GM23338 (cell line): ENCODE measurements around the gene B3GNT4. TPM values are rescaled to one million over a fixed set of nuclear protein-coding genes. Genes with fewer than 3 reads are reported as not detected.

ENCODE experiments used
- ATAC-seq: fragments of 200-7000 bp; cut with Tn5 transposase; 3 replicates; pipeline ENCODE4 v1.9.1; 2020
- DNase-seq: peaks from one replicate; pipeline ENCODE4 v3.0.0-alpha.2; 2015; ENCODE audit warnings: low spot score
- H2AFZ ChIP-seq: fragments of 200-600 bp; sonication (generic); 2 replicates; pipeline ENCODE4 v1.8.0; 2016; ENCODE audit warnings: antibody characterized with exemption, mild to moderate bottlenecking, moderate library complexity
- H3F3A ChIP-seq: fragments of 200-600 bp; sonication (generic); replicated peaks from 2 replicates; pipeline ENCODE4 v1.8.0; 2017; ENCODE audit warnings: antibody characterized with exemption, mixed run types, low read depth
- H3K27ac ChIP-seq: fragments of 200-600 bp; sonication (generic); 2 replicates; pipeline ENCODE4 v1.6.1; 2016; ENCODE audit warnings: low read depth
- H3K27me3 ChIP-seq: fragments of 200-600 bp; sonication (generic); 2 replicates; pipeline ENCODE4 v1.8.0; 2016; ENCODE audit warnings: mild to moderate bottlenecking, mixed run types, moderate library complexity; ENCODE audit not compliant: insufficient read depth
- H3K36me3 ChIP-seq: fragments of 200-600 bp; sonication (generic); 2 replicates; pipeline ENCODE4 v1.8.0; 2016; ENCODE audit warnings: mild to moderate bottlenecking; ENCODE audit not compliant: insufficient read depth
- H3K4me1 ChIP-seq: fragments of 200-600 bp; sonication (generic); 2 replicates; pipeline ENCODE4 v1.8.0; 2016; ENCODE audit warnings: mild to moderate bottlenecking, moderate library complexity; ENCODE audit not compliant: insufficient read depth
- H3K4me2 ChIP-seq: fragments of 200-600 bp; sonication (generic); 2 replicates; pipeline ENCODE4 v1.7.1; 2017; ENCODE audit warnings: mixed run types
- H3K4me3 ChIP-seq: fragments of 200-600 bp; sonication (generic); 2 replicates; pipeline ENCODE4 v1.6.1; 2016; ENCODE audit warnings: mixed run types
- H3K79me2 ChIP-seq: fragments of 200-600 bp; sonication (generic); replicated peaks from 2 replicates; pipeline ENCODE4 v1.8.0; 2017; ENCODE audit warnings: mild to moderate bottlenecking; ENCODE audit not compliant: insufficient read depth
- H3K9me2 ChIP-seq: fragments of 200-600 bp; sonication (generic); 2 replicates; pipeline ENCODE4 v1.8.0; 2017; ENCODE audit not compliant: insufficient read depth
- H4K20me1 ChIP-seq: fragments of 200-600 bp; sonication (generic); replicated peaks from 2 replicates; pipeline ENCODE4 v1.8.0; 2017; ENCODE audit warnings: mild to moderate bottlenecking; ENCODE audit not compliant: insufficient read depth
- H3K27ac Mint-ChIP-seq: 2 replicates; pipeline ENCODE4 v1.8.0; 2020; ENCODE audit warnings: inconsistent platforms, mild to moderate bottlenecking, moderate library complexity, mixed read lengths
- H3K27me3 Mint-ChIP-seq: 3 replicates; pipeline ENCODE4 v1.8.0; 2022; ENCODE audit warnings: low read depth, mild to moderate bottlenecking, moderate library complexity, mixed read lengths, inconsistent platforms; ENCODE audit not compliant: insufficient read depth, poor library complexity
- H3K36me3 Mint-ChIP-seq: 3 replicates; pipeline ENCODE4 v1.8.0; 2021; ENCODE audit warnings: low read depth, mild to moderate bottlenecking, inconsistent platforms, moderate library complexity, mixed read lengths
- H3K4me1 Mint-ChIP-seq: 3 replicates; pipeline ENCODE4 v1.8.0; 2020; ENCODE audit warnings: mild to moderate bottlenecking, inconsistent platforms, mixed read lengths
- H3K4me3 Mint-ChIP-seq: 3 replicates; pipeline ENCODE4 v1.8.0; 2021; ENCODE audit warnings: moderate library complexity, mild to moderate bottlenecking, inconsistent platforms, mixed read lengths
- H3K9me3 Mint-ChIP-seq: 3 replicates; pipeline ENCODE4 v1.8.0; 2020; ENCODE audit warnings: moderate library complexity, mild to moderate bottlenecking, inconsistent platforms, mixed read lengths
- CREB1 ChIP-seq: fragments of 250-450 bp; sonication (Bioruptor Pico); IDR thresholded peaks from 2 replicates; pipeline ENCODE4 v1.5.0; 2020; ENCODE audit warnings: low read depth, mild to moderate bottlenecking, moderate library complexity
- JUNB ChIP-seq: IDR thresholded peaks from one replicate; pipeline ENCODE4 v1.6.1; 2016; ENCODE audit warnings: antibody characterized with exemption; ENCODE audit not compliant: unreplicated experiment
- NANOG ChIP-seq: IDR thresholded peaks from 2 replicates; pipeline ENCODE4 v1.6.1; 2016; ENCODE audit warnings: antibody characterized with exemption, borderline replicate concordance
- polyA plus RNA-seq: library from polyadenylated mRNA; unstranded; fragments of >200 nt; fragmentation: Nextera tagmentation; extraction: Ambion mirVana; gene quantifications from 2 replicates; pipeline ENCODE4 v1.2.1, GENCODE V29; 2016
- total RNA-seq: library from RNA; depleted of rRNA; stranded (reverse); fragments of >200 nt; shearing (Covaris generic); gene quantifications from 2 replicates; pipeline ENCODE4 v1.2.3, GENCODE V29; 2014
- TF ChIP-seq, protein P1 (sequence below): fragments of 250-450 bp; sonication (Bioruptor Pico); IDR thresholded peaks from 2 replicates; pipeline ENCODE4 v1.5.0; 2020; ENCODE audit warnings: mild to moderate bottlenecking, moderate library complexity
- TF ChIP-seq, protein P2 (sequence below): IDR thresholded peaks from 2 replicates; pipeline ENCODE4 v1.6.1; 2016; ENCODE audit warnings: antibody characterized with exemption
- TF ChIP-seq, protein P3 (sequence below): IDR thresholded peaks from one replicate; pipeline ENCODE4 v1.6.1; 2018; ENCODE audit warnings: antibody characterized with exemption; ENCODE audit not compliant: unreplicated experiment

B3GNT4 gene
- total and polyA plus RNA-seq, 2 experiments from 2014 or later = 0.80 to 1.8 TPM

DNA sequence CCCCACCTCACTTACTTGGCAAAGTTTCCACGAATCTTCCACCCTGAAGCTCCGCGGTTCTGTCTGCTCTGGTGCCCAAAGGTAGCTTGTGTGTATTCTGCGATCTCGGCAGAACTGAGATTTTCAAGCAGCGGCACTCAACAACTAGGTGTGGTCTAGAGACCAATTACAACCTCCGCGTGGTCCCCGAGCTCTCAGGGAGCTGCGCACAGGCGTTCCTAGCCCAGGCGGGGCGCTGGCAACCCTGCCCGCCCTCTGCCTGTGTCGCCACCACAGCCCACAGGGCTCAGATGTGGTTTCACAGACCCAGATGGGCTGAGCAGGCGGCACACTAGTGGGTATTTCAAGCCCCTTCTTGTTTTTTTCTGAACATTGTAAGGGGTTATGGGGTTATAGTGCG is 23.8 kb downstream of the B3GNT4 start (continued):
- TF ChIP-seq, protein P1, sequence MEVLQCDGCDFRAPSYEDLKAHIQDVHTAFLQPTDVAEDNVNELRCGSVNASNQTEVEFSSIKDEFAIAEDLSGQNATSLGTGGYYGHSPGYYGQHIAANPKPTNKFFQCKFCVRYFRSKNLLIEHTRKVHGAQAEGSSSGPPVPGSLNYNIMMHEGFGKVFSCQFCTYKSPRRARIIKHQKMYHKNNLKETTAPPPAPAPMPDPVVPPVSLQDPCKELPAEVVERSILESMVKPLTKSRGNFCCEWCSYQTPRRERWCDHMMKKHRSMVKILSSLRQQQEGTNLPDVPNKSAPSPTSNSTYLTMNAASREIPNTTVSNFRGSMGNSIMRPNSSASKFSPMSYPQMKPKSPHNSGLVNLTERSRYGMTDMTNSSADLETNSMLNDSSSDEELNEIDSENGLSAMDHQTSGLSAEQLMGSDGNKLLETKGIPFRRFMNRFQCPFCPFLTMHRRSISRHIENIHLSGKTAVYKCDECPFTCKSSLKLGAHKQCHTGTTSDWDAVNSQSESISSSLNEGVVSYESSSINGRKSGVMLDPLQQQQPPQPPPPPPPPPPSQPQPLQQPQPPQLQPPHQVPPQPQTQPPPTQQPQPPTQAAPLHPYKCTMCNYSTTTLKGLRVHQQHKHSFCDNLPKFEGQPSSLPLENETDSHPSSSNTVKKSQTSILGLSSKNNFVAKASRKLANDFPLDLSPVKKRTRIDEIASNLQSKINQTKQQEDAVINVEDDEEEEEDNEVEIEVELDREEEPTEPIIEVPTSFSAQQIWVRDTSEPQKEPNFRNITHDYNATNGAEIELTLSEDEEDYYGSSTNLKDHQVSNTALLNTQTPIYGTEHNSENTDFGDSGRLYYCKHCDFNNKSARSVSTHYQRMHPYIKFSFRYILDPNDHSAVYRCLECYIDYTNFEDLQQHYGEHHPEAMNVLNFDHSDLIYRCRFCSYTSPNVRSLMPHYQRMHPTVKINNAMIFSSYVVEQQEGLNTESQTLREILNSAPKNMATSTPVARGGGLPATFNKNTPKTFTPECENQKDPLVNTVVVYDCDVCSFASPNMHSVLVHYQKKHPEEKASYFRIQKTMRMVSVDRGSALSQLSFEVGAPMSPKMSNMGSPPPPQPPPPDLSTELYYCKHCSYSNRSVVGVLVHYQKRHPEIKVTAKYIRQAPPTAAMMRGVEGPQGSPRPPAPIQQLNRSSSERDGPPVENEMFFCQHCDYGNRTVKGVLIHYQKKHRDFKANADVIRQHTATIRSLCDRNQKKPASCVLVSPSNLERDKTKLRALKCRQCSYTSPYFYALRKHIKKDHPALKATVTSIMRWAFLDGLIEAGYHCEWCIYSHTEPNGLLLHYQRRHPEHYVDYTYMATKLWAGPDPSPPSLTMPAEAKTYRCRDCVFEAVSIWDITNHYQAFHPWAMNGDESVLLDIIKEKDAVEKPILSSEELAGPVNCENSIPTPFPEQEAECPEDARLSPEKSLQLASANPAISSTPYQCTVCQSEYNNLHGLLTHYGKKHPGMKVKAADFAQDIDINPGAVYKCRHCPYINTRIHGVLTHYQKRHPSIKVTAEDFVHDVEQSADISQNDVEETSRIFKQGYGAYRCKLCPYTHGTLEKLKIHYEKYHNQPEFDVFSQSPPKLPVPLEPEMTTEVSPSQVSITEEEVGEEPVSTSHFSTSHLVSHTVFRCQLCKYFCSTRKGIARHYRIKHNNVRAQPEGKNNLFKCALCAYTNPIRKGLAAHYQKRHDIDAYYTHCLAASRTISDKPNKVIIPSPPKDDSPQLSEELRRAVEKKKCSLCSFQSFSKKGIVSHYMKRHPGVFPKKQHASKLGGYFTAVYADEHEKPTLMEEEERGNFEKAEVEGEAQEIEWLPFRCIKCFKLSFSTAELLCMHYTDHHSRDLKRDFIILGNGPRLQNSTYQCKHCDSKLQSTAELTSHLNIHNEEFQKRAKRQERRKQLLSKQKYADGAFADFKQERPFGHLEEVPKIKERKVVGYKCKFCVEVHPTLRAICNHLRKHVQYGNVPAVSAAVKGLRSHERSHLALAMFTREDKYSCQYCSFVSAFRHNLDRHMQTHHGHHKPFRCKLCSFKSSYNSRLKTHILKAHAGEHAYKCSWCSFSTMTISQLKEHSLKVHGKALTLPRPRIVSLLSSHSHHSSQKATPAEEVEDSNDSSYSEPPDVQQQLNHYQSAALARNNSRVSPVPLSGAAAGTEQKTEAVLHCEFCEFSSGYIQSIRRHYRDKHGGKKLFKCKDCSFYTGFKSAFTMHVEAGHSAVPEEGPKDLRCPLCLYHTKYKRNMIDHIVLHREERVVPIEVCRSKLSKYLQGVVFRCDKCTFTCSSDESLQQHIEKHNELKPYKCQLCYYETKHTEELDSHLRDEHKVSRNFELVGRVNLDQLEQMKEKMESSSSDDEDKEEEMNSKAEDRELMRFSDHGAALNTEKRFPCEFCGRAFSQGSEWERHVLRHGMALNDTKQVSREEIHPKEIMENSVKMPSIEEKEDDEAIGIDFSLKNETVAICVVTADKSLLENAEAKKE (CRISPR knock-in tag) = no peak

DNA sequence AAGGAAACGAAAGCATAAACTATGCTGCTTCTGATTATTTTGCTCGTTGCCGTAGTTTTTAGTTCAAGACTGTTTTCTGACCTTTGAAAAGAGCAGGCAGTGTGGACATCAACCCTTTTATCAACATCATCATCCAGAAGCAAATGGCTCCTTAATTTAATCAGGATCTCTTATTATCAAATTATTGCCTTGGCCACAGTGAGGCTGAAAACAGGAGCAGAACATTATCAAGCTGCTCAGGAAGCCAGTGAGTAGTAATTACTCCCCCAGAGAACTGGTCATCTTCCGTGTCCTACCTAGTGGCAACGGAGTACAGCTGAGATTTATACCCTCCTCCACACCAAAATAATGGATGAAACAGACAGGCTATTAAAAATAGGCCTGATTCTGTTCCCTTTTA is 24.6 kb downstream of the B3GNT4 start:
- H3K4me1 Mint-ChIP-seq = peaks cover 22% of the 10 kb centered on the region
- no peak overlapping the region; the same call in 2 of the 3 replicates for H3K4me3 Mint-ChIP-seq
- no peak overlapping the region for H3K27ac ChIP-seq
- peaks cover 9% of the 10 kb centered on the region; the same call in 1 of the 2 replicates for H4K20me1 ChIP-seq
- no peaks in the 10 kb centered on the region for H3K9me3 Mint-ChIP-seq
- peaks cover 8% of the 10 kb centered on the region for H3K27me3 Mint-ChIP-seq
- peaks cover 17% of the 10 kb centered on the region for H3K4me1 ChIP-seq
- H3K36me3 Mint-ChIP-seq = peaks cover 25% of the 10 kb centered on the region
- H3F3A ChIP-seq = peaks cover 15% of the 10 kb centered on the region
- H3K27me3 ChIP-seq = no peaks in the 10 kb centered on the region
- H2AFZ ChIP-seq = no peak overlapping the region
- no peak overlapping the region for H3K27ac Mint-ChIP-seq
- ATAC-seq = no peak
- H3K4me2 ChIP-seq = no peak overlapping the region
- peaks cover 8% of the 10 kb centered on the region for H3K36me3 ChIP-seq
- no peak overlapping the region for H3K4me3 ChIP-seq
- H3K9me2 ChIP-seq = no peaks in the 10 kb centered on the region
- TF ChIP-seq CREB1 (CRISPR knock-in tag) (no peak), NANOG (no peak), JUNB (no peak)
- TF ChIP-seq, protein P2, sequence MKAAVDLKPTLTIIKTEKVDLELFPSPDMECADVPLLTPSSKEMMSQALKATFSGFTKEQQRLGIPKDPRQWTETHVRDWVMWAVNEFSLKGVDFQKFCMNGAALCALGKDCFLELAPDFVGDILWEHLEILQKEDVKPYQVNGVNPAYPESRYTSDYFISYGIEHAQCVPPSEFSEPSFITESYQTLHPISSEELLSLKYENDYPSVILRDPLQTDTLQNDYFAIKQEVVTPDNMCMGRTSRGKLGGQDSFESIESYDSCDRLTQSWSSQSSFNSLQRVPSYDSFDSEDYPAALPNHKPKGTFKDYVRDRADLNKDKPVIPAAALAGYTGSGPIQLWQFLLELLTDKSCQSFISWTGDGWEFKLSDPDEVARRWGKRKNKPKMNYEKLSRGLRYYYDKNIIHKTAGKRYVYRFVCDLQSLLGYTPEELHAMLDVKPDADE = no peak
- TF ChIP-seq, protein P3, sequence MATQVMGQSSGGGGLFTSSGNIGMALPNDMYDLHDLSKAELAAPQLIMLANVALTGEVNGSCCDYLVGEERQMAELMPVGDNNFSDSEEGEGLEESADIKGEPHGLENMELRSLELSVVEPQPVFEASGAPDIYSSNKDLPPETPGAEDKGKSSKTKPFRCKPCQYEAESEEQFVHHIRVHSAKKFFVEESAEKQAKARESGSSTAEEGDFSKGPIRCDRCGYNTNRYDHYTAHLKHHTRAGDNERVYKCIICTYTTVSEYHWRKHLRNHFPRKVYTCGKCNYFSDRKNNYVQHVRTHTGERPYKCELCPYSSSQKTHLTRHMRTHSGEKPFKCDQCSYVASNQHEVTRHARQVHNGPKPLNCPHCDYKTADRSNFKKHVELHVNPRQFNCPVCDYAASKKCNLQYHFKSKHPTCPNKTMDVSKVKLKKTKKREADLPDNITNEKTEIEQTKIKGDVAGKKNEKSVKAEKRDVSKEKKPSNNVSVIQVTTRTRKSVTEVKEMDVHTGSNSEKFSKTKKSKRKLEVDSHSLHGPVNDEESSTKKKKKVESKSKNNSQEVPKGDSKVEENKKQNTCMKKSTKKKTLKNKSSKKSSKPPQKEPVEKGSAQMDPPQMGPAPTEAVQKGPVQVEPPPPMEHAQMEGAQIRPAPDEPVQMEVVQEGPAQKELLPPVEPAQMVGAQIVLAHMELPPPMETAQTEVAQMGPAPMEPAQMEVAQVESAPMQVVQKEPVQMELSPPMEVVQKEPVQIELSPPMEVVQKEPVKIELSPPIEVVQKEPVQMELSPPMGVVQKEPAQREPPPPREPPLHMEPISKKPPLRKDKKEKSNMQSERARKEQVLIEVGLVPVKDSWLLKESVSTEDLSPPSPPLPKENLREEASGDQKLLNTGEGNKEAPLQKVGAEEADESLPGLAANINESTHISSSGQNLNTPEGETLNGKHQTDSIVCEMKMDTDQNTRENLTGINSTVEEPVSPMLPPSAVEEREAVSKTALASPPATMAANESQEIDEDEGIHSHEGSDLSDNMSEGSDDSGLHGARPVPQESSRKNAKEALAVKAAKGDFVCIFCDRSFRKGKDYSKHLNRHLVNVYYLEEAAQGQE = no peak
- no peak for DNase-seq
- peaks cover 20% of the 10 kb centered on the region for H3K79me2 ChIP-seq
